Right atrium auricular region (tissue), 2 donors: Measurements from ENCODE around the gene KRTAP9-7. TPM values are rescaled to one million over a fixed set of nuclear protein-coding genes. Genes with fewer than 3 reads are reported as not detected.

Source experiments
- DNase-seq: peaks from one replicate; pipeline ENCODE4 v3.0.0-alpha.2; 2019; ENCODE audit warnings: low spot score
- H3K27ac ChIP-seq, 2 donors: fragments of 200-600 bp; sonication (generic); 1 replicate in 1 of 2; 2 replicates in 1 of 2; pipeline ENCODE4 v1.5.1; 2016 to 2019
- H3K27me3 ChIP-seq, 2 donors: fragments of 200-600 bp; sonication (generic); one replicate each; pipeline versions ENCODE4 v1.5.1 to v1.6.0; 2017 to 2019
- H3K36me3 ChIP-seq: fragments of 200-600 bp; sonication (generic); one replicate; pipeline ENCODE4 v1.5.1; 2016
- H3K4me1 ChIP-seq, 2 donors: fragments of 200-600 bp; sonication (generic); one replicate each; pipeline versions ENCODE4 v1.5.1 to v1.6.0; 2017 to 2019
- H3K4me3 ChIP-seq, 2 donors: fragments of 200-600 bp; sonication (generic); 1 replicate in 1 of 2; 2 replicates in 1 of 2; pipeline ENCODE4 v1.5.1; 2017 to 2019; ENCODE audit warnings: mild to moderate bottlenecking in 1 of 2, moderate library complexity in 1 of 2
- H3K9me3 ChIP-seq, 2 donors: fragments of 200-600 bp; sonication (generic); one replicate each; pipeline ENCODE4 v1.5.1; 2019
- CTCF ChIP-seq, 2 donors: fragments of 200-600 bp; sonication (generic); IDR thresholded peaks; one replicate each; pipeline ENCODE4 v1.5.1; 2019; ENCODE audit warnings: antibody characterized with exemption in 2 of 2
- total RNA-seq, 2 donors: library from RNA; depleted of rRNA; stranded (reverse); fragments of >200 nt; gene quantifications; one replicate each; pipeline ENCODE4 v1.1.0, GENCODE V29; 2016

Gene KRTAP9-7
- total RNA-seq, 2 donors from 2014 or later = not detected

DNA sequence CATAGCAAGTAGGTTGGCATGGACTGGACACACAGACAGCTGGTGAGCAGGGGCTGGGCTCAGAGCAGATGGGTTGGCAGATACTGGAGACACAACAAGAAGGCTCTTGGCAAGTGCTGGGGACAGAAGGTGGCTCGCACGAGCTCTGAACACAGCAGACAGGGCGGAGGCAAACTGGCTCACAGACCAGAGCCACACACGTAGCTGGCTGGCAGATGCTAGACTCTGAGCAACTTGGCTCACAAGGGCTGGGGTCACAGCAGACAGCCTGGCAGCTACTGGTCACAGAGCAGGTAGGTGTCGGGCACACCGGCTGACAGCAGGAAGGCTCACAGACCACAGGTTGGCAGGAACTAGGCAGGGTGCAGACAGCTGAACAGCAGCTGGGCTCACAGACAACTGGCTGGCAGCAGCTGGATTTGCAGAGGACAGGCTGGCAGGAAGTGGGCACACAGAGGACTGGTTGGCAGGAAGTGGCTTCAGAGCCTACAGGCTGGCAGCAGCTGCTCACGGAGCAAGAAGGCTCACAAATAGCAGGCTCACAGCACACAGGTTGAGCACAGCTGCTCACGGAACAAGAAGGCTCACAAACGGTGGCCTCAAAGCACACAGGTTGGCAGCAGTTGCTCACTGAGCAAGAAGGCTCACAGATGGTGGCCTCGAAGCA lies 32.9 kb downstream of the KRTAP9-7 start:
- peak overlapping the region in 1 of 2 donors; percentile 3 for H3K4me3 ChIP-seq
- no peaks in the 10 kb centered on the region for H3K4me1 ChIP-seq
- no peak overlapping the region for H3K27ac ChIP-seq

DNA sequence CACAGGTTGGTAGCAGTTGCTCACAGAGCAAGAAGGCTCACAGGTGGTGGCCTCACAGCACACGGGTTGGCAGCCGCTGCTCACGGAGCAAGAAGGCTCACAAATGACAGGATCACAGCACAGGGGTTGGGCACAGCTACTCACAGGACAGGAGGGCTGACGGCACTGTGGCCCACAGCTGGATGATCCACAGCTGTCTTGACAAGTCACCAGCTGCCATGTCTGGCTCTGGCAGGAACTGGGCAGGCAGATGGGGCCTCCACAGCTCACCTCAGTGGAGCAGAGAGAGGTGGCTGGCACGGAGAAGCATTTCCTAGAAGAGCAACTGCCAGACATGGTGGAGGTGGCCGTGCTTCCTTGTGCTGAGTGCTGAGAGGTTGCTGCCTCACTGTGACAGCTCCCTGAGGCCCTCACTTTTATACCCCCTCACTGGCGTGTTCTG lies 33.4 kb downstream of the KRTAP9-7 start, which contains the start of gene KRTAP16-1:
KRTAP16-1 (minus strand) TSS at position 392 of the 442 bp plus-strand sequence; CDS start at position 336, 56 bp downstream.
- no peaks in the 10 kb centered on the region for H3K27me3 ChIP-seq
- H3K4me3 ChIP-seq = peak within 1 kb of the TSS in 1 of 2 donors; percentile 3
- DNase-seq = no peak
- no peaks in the 10 kb centered on the region for H3K4me1 ChIP-seq
- TF ChIP-seq CTCF (IDR thresholded peaks at IDR 0.05) = no peak
- no peak within 1 kb of the TSS for H3K27ac ChIP-seq
- no peaks in the 10 kb centered on the region for H3K36me3 ChIP-seq
- no peaks in the 10 kb centered on the region for H3K9me3 ChIP-seq

More for the DNA sequence above, 32.9 kb downstream of the KRTAP9-7 start:
- DNase-seq = no peak
- H3K9me3 ChIP-seq = no peaks in the 10 kb centered on the region
- no peaks in the 10 kb centered on the region for H3K36me3 ChIP-seq
- no peak for TF ChIP-seq CTCF (IDR thresholded peaks at IDR 0.05)
- no peaks in the 10 kb centered on the region for H3K27me3 ChIP-seq

DNA sequence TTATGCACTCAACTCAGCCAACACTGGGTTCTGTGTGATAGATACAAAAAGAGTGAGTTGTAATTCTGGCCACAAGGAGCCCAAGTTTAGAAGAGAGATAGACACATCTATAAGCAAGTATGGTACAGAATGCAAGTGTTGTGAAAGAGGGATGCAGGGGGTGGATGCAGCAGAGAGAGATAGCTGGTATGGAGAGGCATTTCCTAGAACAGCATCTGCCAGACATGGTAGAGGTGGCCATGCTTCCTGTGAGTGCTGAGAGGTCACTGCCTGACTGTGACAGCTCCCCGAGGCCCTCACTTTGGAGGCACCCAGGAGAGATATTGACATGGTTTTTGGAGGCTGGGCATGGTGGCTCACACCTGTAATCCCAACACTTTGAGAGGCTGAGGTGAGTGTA lies 35.6 kb downstream of the KRTAP9-7 start:
- no peak overlapping the region for H3K4me3 ChIP-seq
- no peaks in the 10 kb centered on the region for H3K4me1 ChIP-seq
- TF ChIP-seq CTCF (IDR thresholded peaks at IDR 0.05) = no peak
- no peaks in the 10 kb centered on the region for H3K27me3 ChIP-seq
- H3K36me3 ChIP-seq = no peaks in the 10 kb centered on the region
- DNase-seq = no peak
- no peak overlapping the region for H3K27ac ChIP-seq
- no peaks in the 10 kb centered on the region for H3K9me3 ChIP-seq

DNA sequence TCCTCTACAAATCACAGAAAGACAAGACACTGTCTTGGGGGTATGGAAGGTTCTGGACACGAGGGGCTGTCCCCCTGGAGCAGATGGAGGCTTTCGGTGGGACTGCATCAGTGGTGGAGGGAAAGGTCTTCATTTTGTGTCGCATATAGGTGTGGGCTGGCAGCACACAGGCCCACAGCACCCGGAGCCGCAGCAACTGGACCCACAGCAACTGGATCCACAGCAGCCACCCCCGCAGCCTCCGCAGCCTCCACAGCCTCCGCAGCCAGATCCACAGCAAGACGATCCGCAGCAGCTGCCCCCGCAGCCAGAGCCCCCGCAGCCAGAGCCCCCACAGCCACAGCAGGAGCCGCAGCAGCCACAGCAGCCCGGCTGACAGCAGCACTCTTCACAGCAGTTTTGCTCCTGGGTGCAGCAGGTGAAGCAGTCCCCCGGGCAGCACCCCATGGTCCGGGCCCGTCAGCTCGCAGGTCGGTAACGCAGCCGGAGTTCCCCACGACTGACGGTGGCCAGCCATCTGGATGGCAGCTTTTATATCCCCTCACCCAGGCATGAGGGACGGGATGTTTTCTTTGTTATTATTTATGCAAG lies 39.8 kb downstream of the KRTAP9-7 start, which contains the start of gene KRTAP17-1:
KRTAP17-1 (minus strand) TSS at position 507 of the 591 bp plus-strand sequence; CDS start at position 447, 60 bp downstream.
- H3K27ac ChIP-seq = no peak within 1 kb of the TSS
- no peak for TF ChIP-seq CTCF (IDR thresholded peaks at IDR 0.05)
- H3K36me3 ChIP-seq = no peaks in the 10 kb centered on the region
- H3K4me3 ChIP-seq = no peak within 1 kb of the TSS
- peaks cover 0 to 14% of the 10 kb centered on the region in 2 donors for H3K9me3 ChIP-seq
- H3K27me3 ChIP-seq = no peaks in the 10 kb centered on the region
- no peak for DNase-seq
- no peaks in the 10 kb centered on the region for H3K4me1 ChIP-seq

DNA sequence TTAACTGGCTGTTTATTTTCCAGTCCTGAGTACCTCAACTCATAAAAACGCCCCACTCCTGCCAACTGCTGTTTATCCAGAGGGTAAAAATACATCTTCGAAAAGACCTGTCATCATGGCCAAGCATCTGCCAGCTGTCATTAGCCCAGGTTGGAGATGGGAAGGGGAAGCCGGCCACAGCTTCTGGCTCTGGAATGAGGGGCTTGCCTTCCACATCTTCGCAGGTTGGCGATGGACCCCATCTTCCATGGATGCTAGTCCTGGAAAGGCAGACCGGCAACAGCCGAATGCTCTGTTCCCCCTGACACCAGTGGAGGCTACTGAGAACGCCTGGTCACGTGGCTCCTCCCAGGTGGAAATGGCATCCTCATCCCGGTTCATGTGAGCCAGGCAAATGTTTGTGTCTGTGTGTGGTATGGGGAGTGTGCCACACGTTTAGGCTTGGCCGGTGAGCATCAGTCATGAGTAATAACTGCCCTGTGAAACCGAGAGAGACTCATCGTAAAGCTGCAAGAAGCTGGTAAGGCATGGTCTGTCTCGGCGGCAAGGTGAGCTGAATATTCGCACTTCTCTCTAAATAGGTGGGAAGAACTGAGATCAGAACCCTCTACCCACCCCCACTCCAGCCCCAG lies 40.4 kb downstream of the KRTAP9-7 start:
- TF ChIP-seq CTCF (IDR thresholded peaks at IDR 0.05) = no peak

More for the DNA sequence above, 40.4 kb downstream of the KRTAP9-7 start:
- no peak for DNase-seq
- Histone ChIP-seq H3K4me1 (no peaks in the 10 kb centered on the region), H3K27ac (no peak overlapping the region), H3K27me3 (no peaks in the 10 kb centered on the region), H3K9me3 (peaks cover 0 to 18% of the 10 kb centered on the region in 2 donors), H3K36me3 (no peaks in the 10 kb centered on the region), H3K4me3 (no peak overlapping the region)
